H1 (cell line): ENCODE measurements around the gene PRPF31.

ENCODE experiments used
- EZH2 ChIP-seq: fragments of 200-600 bp; sonication (generic); IDR thresholded peaks from 2 replicates; pipeline ENCODE4 v1.7.1; 2012; ENCODE audit warnings: low read depth, mild to moderate bottlenecking, moderate library complexity, low read length, inconsistent platforms; ENCODE audit not compliant: severe bottlenecking
- JUND ChIP-seq: IDR thresholded peaks from 2 replicates; pipeline ENCODE4 v1.6.1; 2011; ENCODE audit warnings: mild to moderate bottlenecking, improper control_type of control experiment, low read length
- RFX5 ChIP-seq: IDR thresholded peaks from 2 replicates; pipeline ENCODE4 v1.6.1; 2011; ENCODE audit warnings: low read depth, low read length, improper control_type of control experiment, borderline replicate concordance
- TF ChIP-seq, protein P1 (sequence below): IDR thresholded peaks from 2 replicates; pipeline ENCODE4 v1.6.1; 2012; ENCODE audit warnings: inconsistent platforms

DNA sequence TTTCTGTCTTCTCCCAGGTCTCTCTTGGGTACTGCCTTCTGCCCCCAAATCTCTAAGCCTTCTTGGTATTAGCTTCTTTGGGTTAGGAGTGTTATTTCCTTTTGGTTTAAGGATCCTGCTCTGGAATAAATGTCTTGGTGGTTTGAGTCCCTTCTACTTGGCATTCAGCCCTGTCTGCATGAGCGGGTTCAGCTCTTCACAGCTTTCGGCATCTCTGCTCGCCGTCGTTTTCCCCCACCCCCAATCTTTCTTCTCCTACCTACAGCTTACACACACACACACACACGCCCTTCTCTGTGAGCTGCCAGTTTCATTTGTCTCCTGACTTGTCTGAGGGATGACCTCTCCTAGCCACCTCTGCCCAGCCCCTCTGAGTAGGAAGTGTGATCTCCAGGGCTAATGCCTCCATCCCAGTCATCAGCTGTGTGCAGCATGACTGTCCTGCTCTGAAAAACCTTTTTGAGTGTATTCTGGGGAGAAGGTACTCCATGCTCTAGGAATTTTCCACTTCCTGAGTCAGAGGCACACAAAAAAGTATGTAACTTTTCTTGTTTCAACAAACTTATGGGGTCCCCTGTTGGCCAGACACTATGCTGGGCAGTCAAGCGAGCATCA is 26.7 kb downstream of the PRPF31 start:
- TF ChIP-seq RFX5 (no peak), EZH2 (no peak), JUND (no peak)
- TF ChIP-seq, protein P1, sequence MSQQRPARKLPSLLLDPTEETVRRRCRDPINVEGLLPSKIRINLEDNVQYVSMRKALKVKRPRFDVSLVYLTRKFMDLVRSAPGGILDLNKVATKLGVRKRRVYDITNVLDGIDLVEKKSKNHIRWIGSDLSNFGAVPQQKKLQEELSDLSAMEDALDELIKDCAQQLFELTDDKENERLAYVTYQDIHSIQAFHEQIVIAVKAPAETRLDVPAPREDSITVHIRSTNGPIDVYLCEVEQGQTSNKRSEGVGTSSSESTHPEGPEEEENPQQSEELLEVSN, result no peak
